ENCODE results near the gene EMC7. TPM values are rescaled to one million over a fixed set of nuclear protein-coding genes. Genes with fewer than 3 reads are reported as not detected.

The EMC7 gene
- polyA plus RNA-seq, 6 donors from 2014 or later = 91.8 to 106 (median 96.0) TPM

DNA sequence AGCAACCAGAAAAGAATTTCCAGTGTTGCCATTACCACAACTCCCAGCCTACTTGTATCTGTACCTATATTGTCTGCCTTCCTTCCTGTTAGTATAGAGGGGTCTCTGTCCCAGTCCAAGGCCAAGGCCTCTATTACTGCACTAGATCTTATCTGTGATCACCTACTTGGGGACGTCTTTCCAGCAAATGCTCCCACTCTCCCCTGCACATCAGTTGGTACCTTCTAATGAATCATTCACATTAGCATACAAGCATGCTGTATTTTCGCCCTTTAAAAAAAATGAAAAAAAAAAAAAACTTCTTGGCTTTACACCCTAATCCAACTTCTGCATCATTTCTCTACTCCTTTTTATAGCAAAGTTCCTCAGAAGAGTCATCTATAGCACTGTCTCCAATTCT lies 57.8 kb downstream of the EMC7 start:
- peaks cover 0 to 2% (median under 1%) of the 10 kb centered on the region in 7 donors for H3K9me3 Mint-ChIP-seq
- H3K27me3 Mint-ChIP-seq = no peaks in the 10 kb centered on the region
- no peak for ATAC-seq (ENCODE audit: low read depth in 2 of 2)
- H3K27ac Mint-ChIP-seq = peak overlapping the region in 1 of 6 donors; percentile 12
- DNase-seq = no peak
- H3K36me3 Mint-ChIP-seq = peaks cover 0 to under 1% of the 10 kb centered on the region in 2 donors
- H3K4me1 Mint-ChIP-seq = peaks cover 10 to 13% (median 12%) of the 10 kb centered on the region in 3 donors
- H3K4me3 Mint-ChIP-seq = no peak overlapping the region

DNA sequence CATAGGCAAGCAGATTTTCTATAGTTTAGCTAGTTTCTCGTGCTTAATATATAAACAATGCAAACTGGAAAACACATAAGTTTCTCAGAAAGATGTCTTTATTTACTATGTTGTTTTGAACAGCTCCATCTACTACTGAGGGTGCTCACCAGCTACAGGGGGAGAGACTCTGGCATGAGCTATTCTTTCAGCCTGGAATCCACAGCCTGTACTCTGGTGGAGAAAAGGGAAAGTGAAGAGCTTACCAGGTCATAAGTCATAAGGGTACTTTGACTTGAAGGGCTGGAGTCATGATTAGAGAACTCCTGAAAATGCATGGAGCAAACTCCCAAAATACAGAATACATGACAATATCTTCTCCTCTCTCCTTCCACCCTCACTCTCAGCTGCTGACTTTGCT lies 58.3 kb downstream of the EMC7 start:
- ATAC-seq (ENCODE audit: low read depth in 2 of 2) = no peak
- peaks cover 0 to 2% (median 0%) of the 10 kb centered on the region in 7 donors for H3K9me3 Mint-ChIP-seq

GRCh38 chr15:34039790-34040113 lies 61.9 kb downstream of the EMC7 start:
- Mint-ChIP-seq H3K9me3 (no peaks in the 10 kb centered on the region), H3K36me3 (no peaks in the 10 kb centered on the region), H3K27ac (peak overlapping the region; percentile 55 to 98 (median 87)), H3K27me3 (no peaks in the 10 kb centered on the region), H3K4me1 (peaks cover 14 to 18% (median 14%) of the 10 kb centered on the region in 3 donors), H3K4me3 (peak overlapping the region; percentile 78 to 97 (median 84))
- ATAC-seq (ENCODE audit: low read depth in 2 of 2) (peak in 1 of 2 donors; percentile 4), DNase-seq (peak; percentile 19)

More for the DNA sequence above, 58.3 kb downstream of the EMC7 start:
- H3K27me3 Mint-ChIP-seq = no peaks in the 10 kb centered on the region
- peak overlapping the region in 2 of 6 donors; percentile 25 to 44 for H3K27ac Mint-ChIP-seq
- no peak for DNase-seq
- H3K4me3 Mint-ChIP-seq = no peak overlapping the region
- H3K4me1 Mint-ChIP-seq = peaks cover 10 to 13% (median 12%) of the 10 kb centered on the region in 3 donors
- H3K36me3 Mint-ChIP-seq = no peaks in the 10 kb centered on the region

- Mint-ChIP-seq H3K27me3 (no peaks in the 10 kb centered on the region), H3K9me3 (no peaks in the 10 kb centered on the region), H3K36me3 (no peaks in the 10 kb centered on the region), H3K27ac (peak within 1 kb of the TSS; percentile 72 to 98 (median 90)), H3K4me1 (peaks cover 14 to 18% (median 14%) of the 10 kb centered on the region in 3 donors), H3K4me3 (peak within 1 kb of the TSS; percentile 83 to 97 (median 94))
- peak; percentile 67 to 68 for ATAC-seq (ENCODE audit: low read depth in 2 of 2)
- DNase-seq = peak; percentile 62
These were observed 62.5 kb downstream of the EMC7 start, which contains the start of gene AVEN for GRCh38 chr15:34038871-34039789. Gene AVEN, minus strand, starts transcription at chr15:34039204. Its CDS starts 158 bp downstream, at chr15:34039046.

DNA sequence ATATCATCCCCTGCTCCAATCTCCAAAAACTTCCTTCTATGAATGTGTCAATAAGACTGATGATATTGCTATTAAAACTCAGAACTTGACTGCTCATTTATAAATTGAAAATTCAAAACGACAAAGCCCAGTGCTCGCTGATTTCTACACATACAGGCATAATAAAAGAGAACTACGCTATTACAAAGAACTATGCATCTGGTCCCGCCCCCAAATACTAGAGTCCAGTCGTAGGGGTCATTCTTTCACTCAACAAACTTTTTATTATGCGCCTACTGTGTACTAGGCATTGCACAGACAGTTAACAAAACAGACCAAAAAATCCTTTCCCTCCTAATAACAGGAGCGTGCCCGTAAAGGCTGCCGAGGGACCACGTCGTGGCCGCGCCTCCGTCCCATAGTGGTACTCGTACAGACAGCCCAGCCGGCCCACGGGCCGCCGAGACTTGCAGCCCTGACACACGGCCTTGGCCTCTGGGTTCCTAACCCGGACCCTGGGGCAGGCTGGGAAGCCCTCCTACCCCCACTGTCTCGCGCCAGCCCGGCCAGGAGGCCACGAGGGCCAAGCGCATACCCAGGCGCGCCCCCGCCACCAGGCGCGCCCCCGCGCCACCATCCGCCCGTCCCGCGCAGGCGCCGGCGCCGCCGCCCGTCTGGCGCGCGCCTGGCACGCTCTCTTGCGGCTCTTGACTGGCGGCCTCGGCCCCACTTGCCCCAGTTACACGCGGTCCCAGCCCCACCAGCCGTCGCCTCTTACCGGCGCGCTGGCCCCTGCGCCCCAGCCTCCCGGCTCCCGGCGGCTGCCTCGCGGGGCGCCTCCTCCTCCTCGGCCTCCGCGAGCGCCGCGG lies 63.4 kb downstream of the EMC7 start:
- Mint-ChIP-seq H3K27me3 (no peaks in the 10 kb centered on the region), H3K4me1 (peaks cover 14 to 18% (median 14%) of the 10 kb centered on the region in 3 donors), H3K4me3 (peak overlapping the region; percentile 83 to 96 (median 94)), H3K9me3 (no peaks in the 10 kb centered on the region), H3K27ac (peak overlapping the region; percentile 3 to 92 (median 80)), H3K36me3 (no peaks in the 10 kb centered on the region)
- peak; percentile 65 for DNase-seq
- peak; percentile 82 to 84 for ATAC-seq (ENCODE audit: low read depth in 2 of 2)

Other genes starting within 250 kb of the EMC7 start
- under 1 TPM in 1 of 6 donors, not detected in 5; 0.09 TPM for gene CHRM5, start 133.4 kb downstream of the EMC7 start, polyA plus RNA-seq (ENCODE audit: low read depth in 6 of 6)
- gene AVEN, start 62.7 kb downstream of the EMC7 start, polyA plus RNA-seq (ENCODE audit: low read depth in 6 of 6) = 10 to 100 TPM in 1 of 6 donors, 1 to 10 TPM in 5; 4.4 to 10.0 (median 6.8) TPM
- 1 to 10 TPM; 1.3 to 3.7 (median 2.5) TPM for gene PGBD4, start 221 bp upstream of the EMC7 start, polyA plus RNA-seq (ENCODE audit: low read depth in 6 of 6)
- 10 to 100 TPM; 30.4 to 67.1 (median 43.0) TPM for gene KATNBL1, start 108.2 kb upstream of the EMC7 start, polyA plus RNA-seq (ENCODE audit: low read depth in 6 of 6)
- 100 to 1,000 TPM; 182 to 257 (median 184) TPM for gene EMC4, start 123.2 kb upstream of the EMC7 start, polyA plus RNA-seq (ENCODE audit: low read depth in 6 of 6)
- 10 to 100 TPM in 4 of 6 donors, 1 to 10 TPM in 2; 2.7 to 21.2 (median 14.1) TPM for gene SLC12A6, start 235.9 kb upstream of the EMC7 start, polyA plus RNA-seq (ENCODE audit: low read depth in 6 of 6)
- 100 to 1,000 TPM; 255 to 387 (median 349) TPM for gene NOP10, start 241.3 kb upstream of the EMC7 start, polyA plus RNA-seq (ENCODE audit: low read depth in 6 of 6)
- not detected for gene NUTM1, start 241.5 kb upstream of the EMC7 start, polyA plus RNA-seq (ENCODE audit: low read depth in 6 of 6)